Nephron progenitor cell (in vitro differentiated cells): ENCODE data around the gene RNF222.

ENCODE experiments used
- DNase-seq: peaks from one replicate; pipeline ENCODE4 v3.0.0; 2021
- H3K27ac Mint-ChIP-seq: 2 replicates; pipeline ENCODE4 v1.8.0; 2021; ENCODE audit warnings: mild to moderate bottlenecking, moderate library complexity, mixed read lengths
- H3K27me3 Mint-ChIP-seq: 2 replicates; pipeline ENCODE4 v1.8.0; 2021; ENCODE audit warnings: mild to moderate bottlenecking, low read depth, mixed read lengths; ENCODE audit not compliant: poor library complexity
- H3K36me3 Mint-ChIP-seq: 2 replicates; pipeline ENCODE4 v1.8.0; 2021; ENCODE audit warnings: low read depth, mixed read lengths
- H3K4me1 Mint-ChIP-seq: 2 replicates; pipeline ENCODE4 v1.8.0; 2021; ENCODE audit warnings: mixed read lengths
- H3K4me3 Mint-ChIP-seq: 2 replicates; pipeline ENCODE4 v1.8.0; 2021; ENCODE audit warnings: mild to moderate bottlenecking, moderate library complexity, mixed read lengths
- H3K9me3 Mint-ChIP-seq: 2 replicates; pipeline ENCODE4 v1.8.0; 2021; ENCODE audit warnings: mild to moderate bottlenecking, moderate library complexity, mixed read lengths
- CTCF ChIP-seq: fragments of 200-600 bp; sonication (generic); IDR thresholded peaks from 2 replicates; pipeline ENCODE4 v1.5.0; 2021; ENCODE audit warnings: antibody characterized with exemption

The RNF222 gene

GRCh38 chr17:8430966-8431365 is 33.3 kb upstream of the RNF222 start:
- H3K36me3 Mint-ChIP-seq, result no peaks in the 10 kb centered on the region
- H3K4me3 Mint-ChIP-seq, result no peak overlapping the region
- H3K27me3 Mint-ChIP-seq, result peaks cover 10% of the 10 kb centered on the region
- peaks cover 5% of the 10 kb centered on the region for H3K4me1 Mint-ChIP-seq
- no peak for DNase-seq
- no peaks in the 10 kb centered on the region for H3K9me3 Mint-ChIP-seq
- peak overlapping the region; percentile 50 for H3K27ac Mint-ChIP-seq
- no peak for TF ChIP-seq CTCF

DNA sequence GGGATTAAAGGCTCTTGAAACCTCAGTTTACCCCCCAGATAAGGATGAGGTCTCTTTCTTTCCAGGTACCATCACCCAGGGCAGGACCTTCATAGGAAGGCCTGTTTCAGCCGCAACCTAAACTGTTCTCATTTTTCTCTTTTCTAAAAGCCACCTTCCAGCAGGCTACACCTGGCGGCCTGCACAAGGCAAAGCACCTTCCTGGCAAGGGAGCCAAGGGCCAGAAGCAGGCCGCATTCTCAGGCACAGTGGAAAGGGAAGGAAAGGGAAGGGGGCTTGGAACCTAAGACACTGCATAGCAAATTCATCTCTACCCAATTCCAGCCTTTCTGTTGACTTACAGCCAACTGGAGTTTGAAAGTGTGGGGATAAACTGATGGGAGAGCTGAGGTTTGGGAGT is 29.2 kb upstream of the RNF222 start:
- Mint-ChIP-seq H3K4me3 (no peak overlapping the region), H3K27ac (no peak overlapping the region), H3K36me3 (no peaks in the 10 kb centered on the region), H3K27me3 (peaks cover 13% of the 10 kb centered on the region), H3K4me1 (no peaks in the 10 kb centered on the region), H3K9me3 (no peaks in the 10 kb centered on the region)
- no peak for TF ChIP-seq CTCF
- DNase-seq, result no peak

DNA sequence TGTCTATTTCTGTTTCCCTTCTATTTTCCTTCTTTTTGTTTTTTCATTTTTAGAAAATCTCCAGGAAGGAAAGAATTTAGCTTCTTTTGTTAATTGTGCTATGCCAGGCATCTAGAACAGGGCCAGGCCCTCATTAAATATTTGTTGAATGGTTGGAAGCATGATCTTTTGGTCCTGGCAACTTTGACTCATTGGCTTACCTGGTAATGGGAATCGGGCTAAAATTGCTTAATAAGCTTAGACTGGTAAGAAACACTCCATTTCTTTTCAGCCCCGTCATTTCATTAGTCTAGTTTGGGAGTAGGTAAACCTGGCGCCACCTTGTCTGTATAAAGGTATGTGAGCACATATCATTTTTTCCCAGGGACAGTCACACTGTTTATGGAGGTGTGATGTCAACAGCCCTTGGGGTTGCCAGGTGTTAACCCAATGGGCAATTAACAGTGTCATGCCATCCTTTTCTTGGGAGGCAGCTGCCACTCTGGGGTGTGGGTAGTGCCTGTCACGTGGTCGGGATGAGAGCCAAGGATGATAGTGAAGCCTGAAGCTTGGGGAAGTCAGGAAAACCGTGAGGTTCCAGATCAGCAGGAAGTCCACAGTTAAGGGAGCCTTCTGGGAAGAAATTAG is 28.6 kb upstream of the RNF222 start:
- no peak for DNase-seq
- Mint-ChIP-seq H3K36me3 (no peaks in the 10 kb centered on the region), H3K4me1 (no peaks in the 10 kb centered on the region), H3K27ac (no peak overlapping the region), H3K4me3 (no peak overlapping the region), H3K27me3 (peaks cover 15% of the 10 kb centered on the region), H3K9me3 (no peaks in the 10 kb centered on the region)
- TF ChIP-seq CTCF, result no peak

GRCh38 chr17:8421571-8421970 is 23.9 kb upstream of the RNF222 start:
- TF ChIP-seq CTCF, result no peak
- no peak for DNase-seq
- no peaks in the 10 kb centered on the region for H3K9me3 Mint-ChIP-seq
- H3K27ac Mint-ChIP-seq, result no peak overlapping the region
- H3K36me3 Mint-ChIP-seq, result no peaks in the 10 kb centered on the region
- H3K27me3 Mint-ChIP-seq, result peaks cover 45% of the 10 kb centered on the region
- no peak overlapping the region for H3K4me3 Mint-ChIP-seq
- H3K4me1 Mint-ChIP-seq, result no peaks in the 10 kb centered on the region

DNA sequence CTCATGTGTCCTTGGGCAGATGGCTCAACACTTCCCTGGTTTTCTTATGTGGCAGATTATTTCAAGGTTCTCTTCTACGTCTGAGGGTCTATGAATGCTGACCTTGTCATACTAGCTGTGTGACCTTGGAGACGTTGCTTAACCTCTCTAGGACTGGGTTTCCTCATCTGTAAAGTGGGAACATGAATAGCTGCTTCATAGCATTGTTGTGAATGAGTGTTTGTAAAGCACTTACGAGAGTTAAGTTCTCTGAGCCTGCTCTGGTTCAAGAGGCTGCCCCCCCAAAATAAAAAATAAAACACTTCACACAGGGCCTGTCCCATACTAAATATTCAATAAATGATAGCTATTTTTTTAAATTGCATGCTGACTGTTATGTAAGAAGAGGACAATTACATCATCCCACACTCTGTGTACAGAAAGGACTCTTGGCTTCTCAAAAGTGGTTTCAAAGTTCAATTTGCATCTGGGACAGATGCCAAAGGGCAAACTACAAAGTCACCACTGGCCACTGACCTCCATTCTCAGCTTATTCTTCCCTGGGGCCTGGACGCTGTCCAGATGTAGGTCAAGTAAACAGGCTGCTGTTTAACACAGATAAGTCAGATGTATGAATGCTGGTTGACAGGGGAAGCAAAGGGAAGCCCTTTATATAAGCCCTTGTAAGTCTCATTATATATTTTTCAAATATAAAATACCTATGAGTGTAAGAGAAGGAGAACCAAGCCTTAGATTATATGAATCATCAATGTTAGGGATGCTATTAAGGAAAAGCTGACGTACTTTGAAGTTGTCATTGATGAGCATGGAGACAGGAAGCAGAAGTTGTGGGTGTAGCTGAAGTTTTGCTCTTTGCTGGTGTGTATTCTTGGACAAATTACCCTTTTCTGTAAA is 22.7 kb upstream of the RNF222 start:
- Mint-ChIP-seq H3K4me1 (no peaks in the 10 kb centered on the region), H3K9me3 (no peaks in the 10 kb centered on the region), H3K4me3 (no peak overlapping the region), H3K27ac (no peak overlapping the region), H3K27me3 (peaks cover 57% of the 10 kb centered on the region), H3K36me3 (no peaks in the 10 kb centered on the region)
- DNase-seq, result no peak
- no peak for TF ChIP-seq CTCF
